Uterus (tissue), 4 donors: ENCODE results near the gene SPATA21. TPM values are rescaled to one million over a fixed set of nuclear protein-coding genes. Genes with fewer than 3 reads are reported as not detected.

ENCODE experiments used
- DNase-seq, 2 donors: peaks; one replicate each; pipeline ENCODE4 v3.0.0-alpha.2; 2019 to 2020
- H3K27ac ChIP-seq, 2 donors: fragments of 200-600 bp; sonication (generic); 1 replicate in 1 of 2; 2 replicates in 1 of 2; pipeline ENCODE4 v1.5.1; 2016 to 2018
- H3K27me3 ChIP-seq, 2 donors: fragments of 200-600 bp; sonication (generic); one replicate each; pipeline ENCODE4 v1.5.1; 2018 to 2019; ENCODE audit warnings: control low read depth in 1 of 2
- H3K36me3 ChIP-seq, 2 donors: fragments of 200-600 bp; sonication (generic); one replicate each; pipeline ENCODE4 v1.5.1; 2019; ENCODE audit warnings: control low read depth in 1 of 2
- H3K4me1 ChIP-seq, 2 donors: fragments of 200-600 bp; sonication (generic); one replicate each; pipeline ENCODE4 v1.5.1; 2018 to 2019; ENCODE audit warnings: control low read depth in 1 of 2
- H3K4me3 ChIP-seq, 2 donors: fragments of 200-600 bp; sonication (generic); 1 replicate in 1 of 2; 2 replicates in 1 of 2; pipeline ENCODE4 v1.5.1; 2018 to 2019; ENCODE audit warnings: mild to moderate bottlenecking in 1 of 2
- H3K9me3 ChIP-seq, 2 donors: fragments of 200-600 bp; sonication (generic); one replicate each; pipeline ENCODE4 v1.5.1; 2019; ENCODE audit warnings: control low read depth in 1 of 2
- CTCF ChIP-seq, 4 experiments: fragments of 200-600 bp in 2 of 4; fragments of 450-650 bp in 2 of 4; sonication (generic) in 2 of 4; IDR thresholded peaks; one replicate each; pipeline ENCODE4 v1.5.1; 2016 to 2019; ENCODE audit warnings: antibody characterized with exemption in 4 of 4, mild to moderate bottlenecking in 2 of 4, moderate library complexity in 1 of 4
- POLR2A ChIP-seq, 2 donors: fragments of 450-650 bp; IDR thresholded peaks; one replicate each; pipeline ENCODE4 v1.6.1; 2016; ENCODE audit warnings: antibody characterized with exemption in 2 of 2, mild to moderate bottlenecking in 1 of 2, moderate library complexity in 1 of 2
- intact Hi-C: fragments of 100-400 bp; cut with DNase I; formaldehyde crosslinking; loops from one replicate; pipeline ENCODE4 v1.15.1; 2023; ENCODE audit warnings: low total_unique reads
- total RNA-seq, 4 donors: library from RNA; depleted of rRNA in 3 of 4; stranded (reverse); fragments of >200 nt in 3 of 4; gene quantifications; one replicate each; pipeline versions ENCODE4 v1.1.0 to v1.2.4, GENCODE V29; 2014 to 2023
- donor health status: DM: yes; HTN: yes; CAD: no.

Gene SPATA21
- total RNA-seq, 4 donors from 2014 or later: 0.27 TPM; not detected in 3

GRCh38 chr1:16441282-16441665, 4.0 kb upstream of the SPATA21 start:
- H3K27ac ChIP-seq: peak overlapping the region; percentile 60 to 70
- peaks cover 0 to 5% of the 10 kb centered on the region in 2 donors for H3K4me1 ChIP-seq
- TF ChIP-seq POLR2A (IDR thresholded peaks at IDR 0.05) (no peak), CTCF (IDR thresholded peaks at IDR 0.05) (no peak)
- no peak for DNase-seq
- no peaks in the 10 kb centered on the region for H3K36me3 ChIP-seq
- intact Hi-C loops: no loop called here
- no peaks in the 10 kb centered on the region for H3K27me3 ChIP-seq
- peak overlapping the region; percentile 65 to 80 for H3K4me3 ChIP-seq
- H3K9me3 ChIP-seq: no peaks in the 10 kb centered on the region

GRCh38 chr1:16440470-16441281, 3.5 kb upstream of the SPATA21 start, which contains the start of gene NECAP2:
TSS of gene NECAP2 (plus strand) at chr1:16440724. CDS start at chr1:16440762, 38 bp downstream.
- Histone ChIP-seq H3K4me3 (peak within 1 kb of the TSS; percentile 65 to 80), H3K4me1 (peaks cover 0 to 5% of the 10 kb centered on the region in 2 donors), H3K27ac (peak within 1 kb of the TSS; percentile 65 to 70), H3K36me3 (no peaks in the 10 kb centered on the region), H3K27me3 (no peaks in the 10 kb centered on the region), H3K9me3 (no peaks in the 10 kb centered on the region)
- peak; percentile 89 to 92 (median 90) for TF ChIP-seq CTCF (IDR thresholded peaks at IDR 0.05)
- peak in 1 of 2 donors; percentile 32 for TF ChIP-seq POLR2A (IDR thresholded peaks at IDR 0.05)
- intact Hi-C loops: no loop called here
- peak; percentile 88 to 94 for DNase-seq

- Histone ChIP-seq H3K9me3 (no peaks in the 10 kb centered on the region), H3K4me3 (peak overlapping the region; percentile 65 to 80), H3K36me3 (no peaks in the 10 kb centered on the region), H3K27ac (peak overlapping the region; percentile 65 to 70), H3K27me3 (no peaks in the 10 kb centered on the region), H3K4me1 (peaks cover 0 to 5% of the 10 kb centered on the region in 2 donors)
- TF ChIP-seq CTCF (IDR thresholded peaks at IDR 0.05): no peak
- no peak for TF ChIP-seq POLR2A (IDR thresholded peaks at IDR 0.05)
- intact Hi-C loops: no loop called here
- no peak for DNase-seq
These were observed 2.9 kb upstream of the SPATA21 start for GRCh38 chr1:16440131-16440469.

- H3K27ac ChIP-seq: no peak overlapping the region
- H3K4me3 ChIP-seq: no peak overlapping the region
- TF ChIP-seq CTCF (IDR thresholded peaks at IDR 0.05) (no peak), POLR2A (IDR thresholded peaks at IDR 0.05) (no peak)
- DNase-seq: no peak
- H3K9me3 ChIP-seq: no peaks in the 10 kb centered on the region
- H3K36me3 ChIP-seq: no peaks in the 10 kb centered on the region
- H3K27me3 ChIP-seq: no peaks in the 10 kb centered on the region
- peaks cover 0 to 5% of the 10 kb centered on the region in 2 donors for H3K4me1 ChIP-seq
- intact Hi-C loops: no loop called here
These were observed 1.7 kb upstream of the SPATA21 start for GRCh38 chr1:16438924-16439323.

GRCh38 chr1:16438516-16438915, 1.3 kb upstream of the SPATA21 start:
- no peak overlapping the region for H3K4me3 ChIP-seq
- H3K4me1 ChIP-seq: peaks cover 0 to 5% of the 10 kb centered on the region in 2 donors
- no peaks in the 10 kb centered on the region for H3K9me3 ChIP-seq
- H3K36me3 ChIP-seq: no peaks in the 10 kb centered on the region
- DNase-seq: no peak
- no peaks in the 10 kb centered on the region for H3K27me3 ChIP-seq
- intact Hi-C loops: no loop called here
- H3K27ac ChIP-seq: no peak overlapping the region
- TF ChIP-seq CTCF (IDR thresholded peaks at IDR 0.05) (no peak), POLR2A (IDR thresholded peaks at IDR 0.05) (no peak)
